Fibroblast of skin of right biceps (primary cell): Measurements from ENCODE around the gene ITPRIPL1.

Experiments
- DNase-seq: peaks from one replicate; pipeline ENCODE4 v3.0.0-alpha.2; 2013

Gene ITPRIPL1

GRCh38 chr2:96361751-96362150 is 36.6 kb downstream of the ITPRIPL1 start:
- no peak for DNase-seq

GRCh38 chr2:96369186-96369585 is 44.1 kb downstream of the ITPRIPL1 start:
- DNase-seq = no peak

- DNase-seq = peak; percentile 28
Measured at GRCh38 chr2:96374211-96374951, 49.3 kb downstream of the ITPRIPL1 start.
